ENCODE measurements around the gene CAMTA1.

DNA sequence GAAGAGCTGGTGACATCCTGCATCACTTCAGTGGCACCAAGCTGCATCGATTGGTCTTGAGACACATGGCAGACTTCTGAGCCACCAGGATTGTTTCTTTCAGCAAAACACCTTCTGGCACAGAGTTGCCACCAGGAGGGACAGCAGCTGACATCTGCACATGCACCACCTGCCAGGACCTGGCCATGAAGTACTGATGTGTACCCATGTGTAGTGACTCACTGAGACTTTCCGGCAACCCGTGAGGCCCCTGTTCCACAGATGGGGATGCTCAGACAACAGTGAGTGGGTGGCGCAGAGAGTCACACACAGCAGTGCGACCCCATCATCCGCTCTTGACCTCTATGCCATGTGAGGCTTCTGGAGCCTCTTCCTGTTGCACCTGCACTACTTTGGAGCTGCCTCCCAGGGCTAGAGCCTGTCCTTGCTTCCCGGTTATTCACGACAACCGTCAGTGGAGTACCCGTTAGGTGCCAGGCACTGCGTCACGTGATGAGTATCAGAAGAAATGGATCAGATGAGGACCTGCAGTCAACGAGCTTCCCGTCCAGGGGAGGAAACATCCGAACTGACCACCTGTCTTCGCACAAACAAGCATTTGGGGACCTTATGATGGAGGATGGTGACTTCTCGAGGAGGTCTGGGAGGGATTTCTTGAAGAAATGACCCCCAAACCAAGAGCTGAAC, 905.4 kb downstream of the CAMTA1 start:
- TF ChIP-seq, protein P1, sequence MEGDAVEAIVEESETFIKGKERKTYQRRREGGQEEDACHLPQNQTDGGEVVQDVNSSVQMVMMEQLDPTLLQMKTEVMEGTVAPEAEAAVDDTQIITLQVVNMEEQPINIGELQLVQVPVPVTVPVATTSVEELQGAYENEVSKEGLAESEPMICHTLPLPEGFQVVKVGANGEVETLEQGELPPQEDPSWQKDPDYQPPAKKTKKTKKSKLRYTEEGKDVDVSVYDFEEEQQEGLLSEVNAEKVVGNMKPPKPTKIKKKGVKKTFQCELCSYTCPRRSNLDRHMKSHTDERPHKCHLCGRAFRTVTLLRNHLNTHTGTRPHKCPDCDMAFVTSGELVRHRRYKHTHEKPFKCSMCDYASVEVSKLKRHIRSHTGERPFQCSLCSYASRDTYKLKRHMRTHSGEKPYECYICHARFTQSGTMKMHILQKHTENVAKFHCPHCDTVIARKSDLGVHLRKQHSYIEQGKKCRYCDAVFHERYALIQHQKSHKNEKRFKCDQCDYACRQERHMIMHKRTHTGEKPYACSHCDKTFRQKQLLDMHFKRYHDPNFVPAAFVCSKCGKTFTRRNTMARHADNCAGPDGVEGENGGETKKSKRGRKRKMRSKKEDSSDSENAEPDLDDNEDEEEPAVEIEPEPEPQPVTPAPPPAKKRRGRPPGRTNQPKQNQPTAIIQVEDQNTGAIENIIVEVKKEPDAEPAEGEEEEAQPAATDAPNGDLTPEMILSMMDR (IDR thresholded peaks at IDR 0.05) = no peak
- no peak for TF ChIP-seq POLR2A (IDR thresholded peaks at IDR 0.05)
